HepG2 (cell line): ENCODE measurements around the gene CASS4. TPM values are rescaled to one million over a fixed set of nuclear protein-coding genes. Genes with fewer than 3 reads are reported as not detected.
A peak's percentile ranks its signal among the peaks of the same experiment; 100 is the strongest.

Experiments
- BRCA1 ChIP-seq: sonication (generic); formaldehyde crosslinking; IDR thresholded peaks from 2 replicates; pipeline ENCODE4 v1.4.0; 2020; ENCODE audit warnings: missing genetic modification reagents
- CBX5 ChIP-seq: sonication (generic); formaldehyde crosslinking; IDR thresholded peaks from 2 replicates; pipeline ENCODE4 v1.4.0; 2020; ENCODE audit warnings: missing genetic modification reagents, borderline replicate concordance
- CCDC6 ChIP-seq: sonication (generic); formaldehyde crosslinking; IDR thresholded peaks from 2 replicates; pipeline ENCODE4 v1.8.1; 2022; ENCODE audit warnings: mild to moderate bottlenecking, missing genetic modification reagents, moderate library complexity
- ELK4 ChIP-seq: sonication (generic); formaldehyde crosslinking; IDR thresholded peaks from 2 replicates; pipeline ENCODE4 v1.9.0; 2021; ENCODE audit warnings: missing genetic modification reagents, borderline replicate concordance
- HNF4A ChIP-seq: sonication (generic); formaldehyde crosslinking; IDR thresholded peaks from 2 replicates; pipeline ENCODE4 v1.4.0; 2020; ENCODE audit warnings: missing genetic modification reagents
- IRX3 ChIP-seq: sonication (generic); formaldehyde crosslinking; IDR thresholded peaks from 2 replicates; pipeline ENCODE4 v1.8.1; 2023; ENCODE audit warnings: mild to moderate bottlenecking, low read depth, missing genetic modification reagents, borderline replicate concordance
- ISX ChIP-seq: sonication (generic); formaldehyde crosslinking; conservative IDR thresholded peaks from 2 replicates; pipeline ENCODE4 v1.5.0; 2020; ENCODE audit warnings: missing genetic modification reagents
- JUN ChIP-seq: sonication (generic); formaldehyde crosslinking; IDR thresholded peaks from 2 replicates; pipeline ENCODE4 v1.4.0; 2020; ENCODE audit warnings: mild to moderate bottlenecking, missing genetic modification reagents
- KLF9 ChIP-seq: IDR thresholded peaks from 2 replicates; pipeline ENCODE4 v1.6.1; 2016; ENCODE audit warnings: low read depth
- MTA1 ChIP-seq: sonication (generic); formaldehyde crosslinking; IDR thresholded peaks from 2 replicates; pipeline ENCODE4 v1.4.0; 2020; ENCODE audit warnings: missing genetic modification reagents, mild to moderate bottlenecking, borderline replicate concordance
- MXD1 ChIP-seq: sonication (generic); formaldehyde crosslinking; IDR thresholded peaks from 2 replicates; pipeline ENCODE4 v1.4.0; 2020; ENCODE audit warnings: mild to moderate bottlenecking, missing genetic modification reagents
- NCOA5 ChIP-seq: sonication (generic); formaldehyde crosslinking; IDR thresholded peaks from 2 replicates; pipeline ENCODE4 v1.4.0; 2020; ENCODE audit warnings: missing genetic modification reagents
- NFE2 ChIP-seq: sonication (generic); formaldehyde crosslinking; IDR thresholded peaks from 2 replicates; pipeline ENCODE4 v1.4.0; 2020; ENCODE audit warnings: missing genetic modification reagents
- NFYC ChIP-seq: IDR thresholded peaks from 2 replicates; pipeline ENCODE4 v1.6.1; 2016; ENCODE audit warnings: missing genetic modification reagents, missing compliant biosample characterization
- ONECUT2 ChIP-seq: sonication (generic); formaldehyde crosslinking; IDR thresholded peaks from 2 replicates; pipeline ENCODE4 v1.4.0; 2020; ENCODE audit warnings: missing genetic modification reagents
- PREB ChIP-seq: sonication (generic); formaldehyde crosslinking; IDR thresholded peaks from 2 replicates; pipeline ENCODE4 v1.4.0; 2020; ENCODE audit warnings: missing genetic modification reagents
- TAF15 ChIP-seq: fragments of 200-400 bp; formaldehyde crosslinking; IDR thresholded peaks from one replicate; pipeline ENCODE4 v1.6.1; 2018; ENCODE audit warnings: mild to moderate bottlenecking, low read depth, low read length; ENCODE audit not compliant: poor library complexity, severe bottlenecking
- USF2 ChIP-seq, 2 experiments: sonication (generic) in 1 of 2; formaldehyde crosslinking in 1 of 2; IDR thresholded peaks; 2 replicates each; pipeline versions ENCODE4 v1.5.1 to v1.6.1; 2011 to 2020; ENCODE audit warnings: borderline replicate concordance in 1 of 2, low read depth in 1 of 2, low read length in 1 of 2, mild to moderate bottlenecking in 1 of 2, missing genetic modification reagents in 1 of 2, moderate library complexity in 1 of 2
- ZFP36L2 ChIP-seq: sonication (generic); formaldehyde crosslinking; IDR thresholded peaks from 2 replicates; pipeline ENCODE4 v1.4.0; 2020; ENCODE audit warnings: missing genetic modification reagents
- ZFP37 ChIP-seq: sonication (generic); formaldehyde crosslinking; IDR thresholded peaks from 2 replicates; pipeline ENCODE4 v1.4.0; 2020; ENCODE audit warnings: missing genetic modification reagents, borderline replicate concordance
- ZNF30 ChIP-seq: sonication (generic); formaldehyde crosslinking; IDR thresholded peaks from 2 replicates; pipeline ENCODE4 v1.5.0; 2020; ENCODE audit warnings: mild to moderate bottlenecking, missing genetic modification reagents
- ZNF333 ChIP-seq: sonication (generic); formaldehyde crosslinking; IDR thresholded peaks from 2 replicates; pipeline ENCODE4 v1.4.0; 2020; ENCODE audit warnings: mild to moderate bottlenecking, missing genetic modification reagents, borderline replicate concordance
- ZNF354B ChIP-seq: sonication (generic); formaldehyde crosslinking; IDR thresholded peaks from 2 replicates; pipeline ENCODE4 v1.8.0; 2022; ENCODE audit warnings: mild to moderate bottlenecking, missing genetic modification reagents
- ZNF639 ChIP-seq: conservative IDR thresholded peaks from 2 replicates; pipeline ENCODE4 v1.6.1; 2018; ENCODE audit warnings: missing genetic modification reagents
- ZNF7 ChIP-seq: IDR thresholded peaks from 2 replicates; pipeline ENCODE4 v1.6.1; 2016; ENCODE audit warnings: missing biosample characterization, missing genetic modification reagents
- ZNF737 ChIP-seq: sonication (generic); formaldehyde crosslinking; IDR thresholded peaks from 2 replicates; pipeline ENCODE4 v1.5.0; 2020; ENCODE audit warnings: missing genetic modification reagents, mild to moderate bottlenecking, borderline replicate concordance
- polyA plus RNA-seq, 8 experiments: library from polyadenylated mRNA; depleted of rRNA in 3 of 8; stranded (reverse) in 7 of 8; unstranded in 1 of 8; fragments of >200 nt; fragmentation: Illumina TruSeq in 4 of 8; extraction: Trizol in 4 of 8; gene quantifications; 2 replicates each; pipeline versions ENCODE4 v1.2.1 to v1.2.3, GENCODE V29; 2011 to 2016; ENCODE audit warnings: low read depth in 4 of 8, missing spikeins in 1 of 8, mixed read lengths in 1 of 8; ENCODE audit not compliant: insufficient read depth in 1 of 8
- total RNA-seq, 5 experiments: library from RNA; depleted of rRNA; stranded (reverse); fragments of >200 nt; fragmentation: Illumina TruSeq; extraction: Trizol; gene quantifications; 2 replicates each; pipeline ENCODE4 v1.2.3, GENCODE V29; 2016; ENCODE audit warnings: low read depth in 1 of 5

Gene CASS4
- total and polyA plus RNA-seq, 2 of the 13 experiments (the other 11 are each of a cell fraction or from before 2014, with no cell fraction given) = 0.17 to 0.49 TPM

- TF ChIP-seq ZNF333 (CRISPR knock-in tag) = no peak
- no peak; the same call in 1 of the 2 replicates for TF ChIP-seq ISX (CRISPR knock-in tag)
- no peak for TF ChIP-seq CCDC6 (CRISPR knock-in tag)
- TF ChIP-seq USF2 (IDR thresholded peaks at IDR 0.05; ENCODE audit: low read depth, low read length) = no peak
- no peak for TF ChIP-seq USF2 (CRISPR knock-in tag; IDR thresholded peaks at IDR 0.05; ENCODE audit: borderline replicate concordance)
- no peak for TF ChIP-seq KLF9 (CRISPR knock-in tag)
- no peak for TF ChIP-seq BRCA1 (CRISPR knock-in tag)
- TF ChIP-seq JUN (CRISPR knock-in tag) = 0 out of 2 replicates have a peak, but pooled peaks have one; percentile 7
- TF ChIP-seq HNF4A = no peak
- no peak for TF ChIP-seq ZNF354B (CRISPR knock-in tag)
- no peak for TF ChIP-seq MXD1 (CRISPR knock-in tag)
- 0 out of 2 replicates have a peak, but pooled peaks have one; percentile 36 for TF ChIP-seq PREB (CRISPR knock-in tag)
- 0 out of 2 replicates have a peak, but pooled peaks have one; percentile 22 for TF ChIP-seq IRX3 (CRISPR knock-in tag)
- no peak for TF ChIP-seq TAF15
- no peak for TF ChIP-seq NFE2 (CRISPR knock-in tag)
- no peak for TF ChIP-seq ZNF737 (CRISPR knock-in tag)
- TF ChIP-seq ELK4 (CRISPR knock-in tag) = no peak
- TF ChIP-seq ZNF7 (CRISPR knock-in tag) = 0 out of 2 replicates have a peak, but pooled peaks have one; percentile 8
- no peak for TF ChIP-seq NFYC (CRISPR knock-in tag)
- no peak for TF ChIP-seq ZFP37 (CRISPR knock-in tag)
- no peak for TF ChIP-seq CBX5 (CRISPR knock-in tag)
- no peak for TF ChIP-seq MTA1 (CRISPR knock-in tag)
- no peak for TF ChIP-seq NCOA5 (CRISPR knock-in tag)
- no peak for TF ChIP-seq ZNF639 (CRISPR knock-in tag)
- TF ChIP-seq ZFP36L2 = no peak
- TF ChIP-seq ZNF30 = no peak
- TF ChIP-seq ONECUT2 (CRISPR knock-in tag) = no peak
These were observed 55.9 kb downstream of the CASS4 start (continued) for GRCh38 chr20:56467968-56468315.
